Esophagus muscularis mucosa (tissue), 4 donors: ENCODE measurements around the gene AQP1. TPM values are rescaled to one million over a fixed set of nuclear protein-coding genes. Genes with fewer than 3 reads are reported as not detected.

ENCODE experiments used
- DNase-seq: peaks from one replicate; pipeline ENCODE4 v3.0.0-alpha.2; 2017; ENCODE audit errors: extremely low spot score
- H3K27ac ChIP-seq, 4 donors: fragments of 200-600 bp; sonication (generic); replicated peaks in 1 of 4; 1 replicate in 3 of 4; 2 replicates in 1 of 4; pipeline ENCODE4 v1.5.1; 2016 to 2019; ENCODE audit warnings: mild to moderate bottlenecking in 1 of 4
- H3K27me3 ChIP-seq, 4 donors: fragments of 200-600 bp; sonication (generic); one replicate each; pipeline versions ENCODE4 v1.5.1 to v1.6.0; 2016 to 2019
- H3K36me3 ChIP-seq, 4 donors: fragments of 200-600 bp; sonication (generic); one replicate each; pipeline ENCODE4 v1.5.1; 2016 to 2019
- H3K4me1 ChIP-seq, 4 donors: fragments of 200-600 bp; sonication (generic); one replicate each; pipeline ENCODE4 v1.5.1; 2016 to 2019
- H3K4me3 ChIP-seq, 4 donors: fragments of 200-600 bp; sonication (generic); 1 replicate in 2 of 4; 2 replicates in 2 of 4; pipeline ENCODE4 v1.5.1; 2016 to 2019; ENCODE audit warnings: mild to moderate bottlenecking in 4 of 4, moderate library complexity in 1 of 4
- H3K9me3 ChIP-seq, 4 donors: fragments of 200-600 bp; sonication (generic); 1 replicate in 3 of 4; 2 replicates in 1 of 4; pipeline ENCODE4 v1.5.1; 2016 to 2019
- EP300 ChIP-seq: sonication (generic); formaldehyde crosslinking; IDR thresholded peaks from one replicate; pipeline ENCODE4 v1.6.1; 2017; ENCODE audit warnings: antibody characterized with exemption
- POLR2A ChIP-seq: fragments of 450-650 bp; IDR thresholded peaks from one replicate; pipeline ENCODE4 v1.6.1; 2017; ENCODE audit warnings: antibody characterized with exemption, moderate library complexity, mild to moderate bottlenecking, low read depth
- POLR2AphosphoS5 ChIP-seq, 2 donors: sonication (generic); formaldehyde crosslinking; IDR thresholded peaks; one replicate each; pipeline ENCODE4 v1.6.1; 2017; ENCODE audit warnings: antibody characterized with exemption in 2 of 2
- WGBS: methylation state at CpG from one replicate; pipeline ENCODE4 v1.1.5; 2018; 5-methylcytosine and 5-hydroxymethylcytosine counted together
- intact Hi-C: fragments of 100-400 bp; cut with DNase I; formaldehyde crosslinking; loops from one replicate; pipeline ENCODE4 v1.15.1; 2023
- total RNA-seq, 4 donors: library from RNA; depleted of rRNA; stranded (reverse); fragments of >200 nt; gene quantifications; one replicate each; pipeline versions ENCODE4 v1.1.0 to v1.2.1, GENCODE V29; 2016
- TF ChIP-seq, protein P1 (sequence below), 3 experiments: fragments of 200-600 bp in 2 of 3; fragments of 450-650 bp in 1 of 3; sonication (generic) in 2 of 3; IDR thresholded peaks; one replicate each; pipeline ENCODE4 v1.5.1; 2017 to 2019; ENCODE audit warnings: antibody characterized with exemption in 3 of 3, mild to moderate bottlenecking in 2 of 3, moderate library complexity in 1 of 3

AQP1 gene
- total RNA-seq, 4 donors from 2014 or later, result 362 to 578 (median 513) TPM

DNA sequence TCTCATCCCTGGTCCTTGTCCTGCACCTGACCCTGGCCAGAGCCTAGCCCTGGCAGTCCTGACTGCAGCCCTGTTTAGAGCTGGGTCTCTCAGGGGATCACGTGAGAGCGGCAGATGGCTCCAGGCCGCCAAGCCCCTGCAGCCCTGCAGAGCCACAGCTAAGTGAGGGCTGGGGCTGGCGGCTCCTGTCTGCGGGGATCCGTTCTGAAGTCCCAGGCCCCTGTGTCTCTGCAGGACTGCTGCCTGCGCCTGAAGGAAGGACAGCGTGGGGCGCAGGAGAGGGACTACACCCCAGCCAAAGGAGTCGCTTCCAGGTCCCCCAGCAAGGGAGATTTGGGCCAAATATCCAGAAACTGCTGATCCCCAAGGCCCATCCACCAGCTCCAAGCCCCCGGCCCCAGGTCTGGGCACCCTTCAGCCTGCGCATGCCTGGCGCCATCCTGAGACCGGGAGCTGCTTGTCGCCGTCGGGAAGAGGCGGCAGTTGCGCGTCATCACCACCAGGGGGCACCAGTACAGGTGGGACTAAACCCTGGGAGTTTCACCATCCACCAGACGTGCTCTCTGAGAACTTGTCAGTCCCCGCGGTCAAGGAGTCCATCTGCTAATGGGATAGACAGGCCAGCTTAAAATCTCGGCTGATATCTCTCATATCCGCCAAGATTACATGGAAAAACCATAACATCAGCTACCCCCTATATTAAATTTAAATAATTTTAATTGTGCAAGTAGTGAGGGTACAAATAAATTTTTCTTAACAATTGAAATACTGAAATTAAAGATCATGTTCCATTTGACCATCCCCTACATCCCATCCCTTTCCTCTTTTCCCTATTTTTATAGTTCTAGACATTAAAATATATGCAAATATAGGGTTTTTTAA lies 27.0 kb downstream of the AQP1 start:
- Histone ChIP-seq H3K4me1 (peaks cover 7 to 8% (median 7%) of the 10 kb centered on the region in 4 donors), H3K27ac (no peak overlapping the region), H3K36me3 (no peaks in the 10 kb centered on the region), H3K4me3 (peak overlapping the region in 2 of 4 donors; percentile 4 to 23), H3K9me3 (no peaks in the 10 kb centered on the region), H3K27me3 (no peaks in the 10 kb centered on the region)
- 16% methylated on average over 20 of the region's 25 CpGs for WGBS
- TF ChIP-seq POLR2AphosphoS5 (IDR thresholded peaks at IDR 0.05) (peak in 1 of 2 donors; percentile 55), POLR2A (no peak), EP300 (no peak)
- TF ChIP-seq, protein P1, sequence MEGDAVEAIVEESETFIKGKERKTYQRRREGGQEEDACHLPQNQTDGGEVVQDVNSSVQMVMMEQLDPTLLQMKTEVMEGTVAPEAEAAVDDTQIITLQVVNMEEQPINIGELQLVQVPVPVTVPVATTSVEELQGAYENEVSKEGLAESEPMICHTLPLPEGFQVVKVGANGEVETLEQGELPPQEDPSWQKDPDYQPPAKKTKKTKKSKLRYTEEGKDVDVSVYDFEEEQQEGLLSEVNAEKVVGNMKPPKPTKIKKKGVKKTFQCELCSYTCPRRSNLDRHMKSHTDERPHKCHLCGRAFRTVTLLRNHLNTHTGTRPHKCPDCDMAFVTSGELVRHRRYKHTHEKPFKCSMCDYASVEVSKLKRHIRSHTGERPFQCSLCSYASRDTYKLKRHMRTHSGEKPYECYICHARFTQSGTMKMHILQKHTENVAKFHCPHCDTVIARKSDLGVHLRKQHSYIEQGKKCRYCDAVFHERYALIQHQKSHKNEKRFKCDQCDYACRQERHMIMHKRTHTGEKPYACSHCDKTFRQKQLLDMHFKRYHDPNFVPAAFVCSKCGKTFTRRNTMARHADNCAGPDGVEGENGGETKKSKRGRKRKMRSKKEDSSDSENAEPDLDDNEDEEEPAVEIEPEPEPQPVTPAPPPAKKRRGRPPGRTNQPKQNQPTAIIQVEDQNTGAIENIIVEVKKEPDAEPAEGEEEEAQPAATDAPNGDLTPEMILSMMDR (IDR thresholded peaks at IDR 0.05), result peak; percentile 87 to 100 (median 96)
- peak; percentile 94 for DNase-seq
- intact Hi-C loops, result no loop called here

- TF ChIP-seq EP300 (no peak), POLR2AphosphoS5 (IDR thresholded peaks at IDR 0.05) (no peak), POLR2A (no peak)
- TF ChIP-seq, protein P1 (IDR thresholded peaks at IDR 0.05), result no peak
- H3K27ac ChIP-seq, result no peak overlapping the region
- H3K36me3 ChIP-seq, result no peaks in the 10 kb centered on the region
- peaks cover 6 to 8% (median 7%) of the 10 kb centered on the region in 4 donors for H3K4me1 ChIP-seq
- intact Hi-C loops, result no loop called here
- no peak for DNase-seq
- peaks cover 0 to 9% (median 5%) of the 10 kb centered on the region in 4 donors for H3K9me3 ChIP-seq
- H3K27me3 ChIP-seq, result no peaks in the 10 kb centered on the region
- 65% methylated on average over 8 of the region's 8 CpGs for WGBS
- H3K4me3 ChIP-seq, result no peak overlapping the region
These were observed 30.1 kb downstream of the AQP1 start for GRCh38 chr7:30941582-30942323.

GRCh38 chr7:30950197-30950596 lies 38.5 kb downstream of the AQP1 start:
- intact Hi-C loops, result no loop called here
- TF ChIP-seq EP300 (no peak), POLR2A (no peak)
- TF ChIP-seq, protein P1 (IDR thresholded peaks at IDR 0.05), result no peak

DNA sequence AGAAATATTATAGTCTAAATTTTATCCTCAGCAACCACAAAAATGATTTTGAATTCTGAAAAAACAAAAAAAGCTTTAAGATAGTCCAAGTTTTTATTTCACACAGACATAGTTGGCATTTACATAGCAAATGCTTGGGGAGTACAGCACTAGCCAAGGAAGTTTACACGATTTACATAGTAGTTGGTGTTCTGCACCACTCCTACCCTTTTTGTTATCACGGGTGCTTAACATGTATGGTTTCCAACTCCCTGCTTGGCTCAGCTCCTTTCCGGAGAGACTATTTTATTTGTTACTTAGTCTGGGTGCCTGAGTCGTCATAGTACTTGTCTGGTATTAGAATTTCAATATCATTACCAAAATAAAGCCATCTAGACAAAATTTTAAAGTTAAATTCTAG lies 43.3 kb downstream of the AQP1 start:
- no peaks in the 10 kb centered on the region for H3K9me3 ChIP-seq
- DNase-seq, result no peak
- TF ChIP-seq, protein P1 (IDR thresholded peaks at IDR 0.05), result no peak
- no peak for TF ChIP-seq EP300
- TF ChIP-seq POLR2A, result no peak
- no peak for TF ChIP-seq POLR2AphosphoS5 (IDR thresholded peaks at IDR 0.05)
- H3K27me3 ChIP-seq, result no peaks in the 10 kb centered on the region
- intact Hi-C loops, result no loop called here
- no peaks in the 10 kb centered on the region for H3K4me1 ChIP-seq
- H3K36me3 ChIP-seq, result no peaks in the 10 kb centered on the region
- WGBS, result 62% methylated on average over 4 of the region's 4 CpGs
- no peak overlapping the region for H3K4me3 ChIP-seq
- H3K27ac ChIP-seq, result no peak overlapping the region

More at GRCh38 chr7:30950197-30950596, 38.5 kb downstream of the AQP1 start:
- peaks cover 0 to 6% (median 2%) of the 10 kb centered on the region in 4 donors for H3K9me3 ChIP-seq
- H3K4me1 ChIP-seq, result no peaks in the 10 kb centered on the region
- H3K27me3 ChIP-seq, result no peaks in the 10 kb centered on the region
- no peak overlapping the region for H3K4me3 ChIP-seq
- H3K36me3 ChIP-seq, result no peaks in the 10 kb centered on the region
- H3K27ac ChIP-seq, result no peak overlapping the region
- no peak for DNase-seq
